HG02623 (cell line): ENCODE measurements around the gene RGL1.

ENCODE experiments used
- ATAC-seq: cut with Tn5 transposase; IDR thresholded peaks from one replicate; pipeline ENCODE4 v1.9.1; 2021; ENCODE audit warnings: moderate library complexity; ENCODE audit not compliant: unreplicated experiment

The RGL1 gene

GRCh38 chr1:183817576-183818288, 12.8 kb downstream of the RGL1 start:
- no peak for ATAC-seq

GRCh38 chr1:183819059-183819458, 14.1 kb downstream of the RGL1 start:
- ATAC-seq: no peak

- no peak for ATAC-seq
Observed at GRCh38 chr1:183821309-183821888, 16.5 kb downstream of the RGL1 start.

- no peak for ATAC-seq
Observed at GRCh38 chr1:183821889-183822611, 17.1 kb downstream of the RGL1 start.

GRCh38 chr1:183824291-183824690, 19.4 kb downstream of the RGL1 start:
- ATAC-seq: no peak

GRCh38 chr1:183827801-183828200, 22.9 kb downstream of the RGL1 start:
- ATAC-seq: no peak

- ATAC-seq: no peak
Observed at GRCh38 chr1:183830389-183830788, 25.5 kb downstream of the RGL1 start.

- no peak for ATAC-seq
Observed at GRCh38 chr1:183831311-183831710, 26.4 kb downstream of the RGL1 start.

GRCh38 chr1:183832459-183832858, 27.5 kb downstream of the RGL1 start:
- ATAC-seq: no peak

- ATAC-seq: no peak
Observed at GRCh38 chr1:183834568-183834967, 29.6 kb downstream of the RGL1 start.

- ATAC-seq: no peak
Observed at GRCh38 chr1:183836598-183836997, 31.7 kb downstream of the RGL1 start.

GRCh38 chr1:183837062-183837461, 32.1 kb downstream of the RGL1 start:
- no peak for ATAC-seq

- ATAC-seq: no peak
Observed at GRCh38 chr1:183838221-183838620, 33.3 kb downstream of the RGL1 start.

- ATAC-seq: no peak
Observed at GRCh38 chr1:183840140-183840539, 35.2 kb downstream of the RGL1 start.

- peak; percentile 37 for ATAC-seq
Observed at GRCh38 chr1:183841550-183841949, 36.6 kb downstream of the RGL1 start.

GRCh38 chr1:183841950-183842794, 37.3 kb downstream of the RGL1 start:
- ATAC-seq: peak; percentile 86

GRCh38 chr1:183842795-183843144, 37.9 kb downstream of the RGL1 start:
- ATAC-seq: peak; percentile 26

- ATAC-seq: no peak
Observed at GRCh38 chr1:183844806-183845205, 39.9 kb downstream of the RGL1 start.

- ATAC-seq: no peak
Observed at GRCh38 chr1:183845681-183846080, 40.8 kb downstream of the RGL1 start.

GRCh38 chr1:183847641-183848040, 42.7 kb downstream of the RGL1 start:
- ATAC-seq: no peak

GRCh38 chr1:183850852-183851251, 45.9 kb downstream of the RGL1 start:
- ATAC-seq: no peak
